GM12892 (cell line): ENCODE measurements around the gene C1orf232.

Experiments
- POLR2A ChIP-seq: IDR thresholded peaks from 2 replicates; pipeline ENCODE4 v1.6.1; 2011; ENCODE audit warnings: low read depth, low read length, control low read depth
- POLR2AphosphoS5 ChIP-seq: IDR thresholded peaks from 2 replicates; pipeline ENCODE4 v1.6.1; 2011; ENCODE audit warnings: low read depth, low read length, control low read depth
- TAF1 ChIP-seq: IDR thresholded peaks from 2 replicates; pipeline ENCODE4 v1.6.1; 2011; ENCODE audit warnings: low read depth, mild to moderate bottlenecking, control low read depth, low read length, borderline replicate concordance

- TF ChIP-seq POLR2A (no peak), POLR2AphosphoS5 (no peak), TAF1 (no peak)
These were observed 39.0 kb downstream of the C1orf232 start for GRCh38 chr1:26129778-26130177.
